Lower lobe of right lung (tissue), 2 donors: ENCODE results near the gene ASAP3. TPM values are rescaled to one million over a fixed set of nuclear protein-coding genes. Genes with fewer than 3 reads are reported as not detected.

Experiments used
- ATAC-seq, 2 donors: fragments of 200-7000 bp; cut with Tn5 transposase; one replicate each; pipeline ENCODE4 v1.9.1; 2020 to 2022; ENCODE audit warnings: mild to moderate bottlenecking in 2 of 2, moderate library complexity in 2 of 2
- DNase-seq: peaks from one replicate; pipeline ENCODE4 v3.0.0-alpha.2; 2020
- H3K27ac ChIP-seq: fragments of 200-600 bp; one replicate; pipeline ENCODE4 v1.8.0; 2022
- H3K27me3 ChIP-seq: fragments of 200-600 bp; one replicate; pipeline ENCODE4 v1.8.0; 2022; ENCODE audit warnings: low read depth
- H3K36me3 ChIP-seq: fragments of 200-600 bp; one replicate; pipeline ENCODE4 v1.8.0; 2022; ENCODE audit warnings: mild to moderate bottlenecking
- H3K4me1 ChIP-seq: fragments of 200-600 bp; one replicate; pipeline ENCODE4 v1.8.0; 2022
- H3K4me3 ChIP-seq: fragments of 200-600 bp; one replicate; pipeline ENCODE4 v1.8.0; 2022; ENCODE audit warnings: mild to moderate bottlenecking
- H3K9me3 ChIP-seq: fragments of 200-600 bp; one replicate; pipeline ENCODE4 v1.8.0; 2022
- CTCF ChIP-seq: fragments of 200-600 bp; IDR thresholded peaks from one replicate; pipeline ENCODE4 v1.8.0; 2022; ENCODE audit warnings: antibody characterized with exemption, mild to moderate bottlenecking
- intact Hi-C: fragments of 100-400 bp; cut with DNase I; formaldehyde crosslinking; loops from one replicate; pipeline ENCODE4 v1.11.0; 2022
- total RNA-seq: library from RNA; stranded (reverse); fragmentation: NEBNext Ultra II Directional; extraction: Animal tissue kit (Norgen Biotek cat#: 25700); gene quantifications from one replicate; pipeline ENCODE4 v1.2.1, GENCODE V29; 2021
- donor health status: DM: no; HTN: yes; CAD: no; lungs with severe emphysema.

Gene ASAP3
- total RNA-seq, 1 donor from 2014 or later = 34.5 TPM

- H3K36me3 ChIP-seq = no peaks in the 10 kb centered on the region
- intact Hi-C loops = no loop called here
- ATAC-seq = no peak
- no peak overlapping the region for H3K4me3 ChIP-seq
- peaks cover 9% of the 10 kb centered on the region for H3K4me1 ChIP-seq
- no peak for DNase-seq
- H3K27me3 ChIP-seq = no peaks in the 10 kb centered on the region
- no peak for TF ChIP-seq CTCF
- no peaks in the 10 kb centered on the region for H3K9me3 ChIP-seq
- H3K27ac ChIP-seq = no peak overlapping the region
Measured at GRCh38 chr1:23466423-23466989, 17.5 kb downstream of the ASAP3 start.

GRCh38 chr1:23463286-23463685 lies 20.7 kb downstream of the ASAP3 start:
- H3K4me3 ChIP-seq = no peak overlapping the region
- ATAC-seq (no peak), DNase-seq (no peak)
- no peak overlapping the region for H3K27ac ChIP-seq
- no peaks in the 10 kb centered on the region for H3K36me3 ChIP-seq
- H3K27me3 ChIP-seq = no peaks in the 10 kb centered on the region
- no peaks in the 10 kb centered on the region for H3K4me1 ChIP-seq
- H3K9me3 ChIP-seq = no peaks in the 10 kb centered on the region
- intact Hi-C loops = no loop called here
- TF ChIP-seq CTCF = no peak

- ATAC-seq = no peak
- H3K9me3 ChIP-seq = no peaks in the 10 kb centered on the region
- H3K36me3 ChIP-seq = no peaks in the 10 kb centered on the region
- H3K4me3 ChIP-seq = no peak overlapping the region
- no peak overlapping the region for H3K27ac ChIP-seq
- TF ChIP-seq CTCF = no peak
- no peaks in the 10 kb centered on the region for H3K27me3 ChIP-seq
- no peak for DNase-seq
- H3K4me1 ChIP-seq = no peaks in the 10 kb centered on the region
- intact Hi-C loops = no loop called here
Measured at GRCh38 chr1:23462766-23463165, 21.2 kb downstream of the ASAP3 start.

GRCh38 chr1:23461050-23461449 lies 22.9 kb downstream of the ASAP3 start:
- DNase-seq (no peak), ATAC-seq (no peak)
- peaks cover 10% of the 10 kb centered on the region for H3K4me1 ChIP-seq
- H3K27me3 ChIP-seq = no peaks in the 10 kb centered on the region
- no peaks in the 10 kb centered on the region for H3K36me3 ChIP-seq
- H3K27ac ChIP-seq = no peak overlapping the region
- no peaks in the 10 kb centered on the region for H3K9me3 ChIP-seq
- TF ChIP-seq CTCF = no peak
- intact Hi-C loops = no loop called here
- H3K4me3 ChIP-seq = no peak overlapping the region

GRCh38 chr1:23460519-23460918 lies 23.5 kb downstream of the ASAP3 start:
- H3K27ac ChIP-seq = no peak overlapping the region
- no peaks in the 10 kb centered on the region for H3K9me3 ChIP-seq
- intact Hi-C loops = no loop called here
- no peaks in the 10 kb centered on the region for H3K27me3 ChIP-seq
- ATAC-seq = no peak
- H3K36me3 ChIP-seq = peaks cover 4% of the 10 kb centered on the region
- DNase-seq = no peak
- no peak for TF ChIP-seq CTCF
- peaks cover 10% of the 10 kb centered on the region for H3K4me1 ChIP-seq
- no peak overlapping the region for H3K4me3 ChIP-seq

- H3K27me3 ChIP-seq = no peaks in the 10 kb centered on the region
- H3K27ac ChIP-seq = no peak overlapping the region
- intact Hi-C loops = no loop called here
- H3K4me3 ChIP-seq = no peak overlapping the region
- peaks cover 10% of the 10 kb centered on the region for H3K4me1 ChIP-seq
- TF ChIP-seq CTCF = no peak
- DNase-seq (no peak), ATAC-seq (no peak)
- peaks cover 6% of the 10 kb centered on the region for H3K36me3 ChIP-seq
- no peaks in the 10 kb centered on the region for H3K9me3 ChIP-seq
Measured at GRCh38 chr1:23459338-23459757, 24.6 kb downstream of the ASAP3 start.
